Ishikawa (cell line): ENCODE data around the gene STAG2.

Experiments used
- CREB1 ChIP-seq: IDR thresholded peaks from 2 replicates; pipeline ENCODE4 v1.6.1; 2012; ENCODE audit warnings: low read depth
- EGR1 ChIP-seq: IDR thresholded peaks from 2 replicates; pipeline ENCODE4 v1.6.1; 2012
- EP300 ChIP-seq: IDR thresholded peaks from 2 replicates; pipeline ENCODE4 v1.6.1; 2012; ENCODE audit warnings: borderline replicate concordance
- FOXM1 ChIP-seq: IDR thresholded peaks from 2 replicates; pipeline ENCODE4 v1.6.1; 2012; ENCODE audit warnings: low read depth, borderline replicate concordance
- RAD21 ChIP-seq: IDR thresholded peaks from 2 replicates; pipeline ENCODE4 v1.6.1; 2012; ENCODE audit warnings: low read depth
- TAF1 ChIP-seq: IDR thresholded peaks from 2 replicates; pipeline ENCODE4 v1.6.1; 2012; ENCODE audit warnings: low read depth, mild to moderate bottlenecking
- YY1 ChIP-seq: IDR thresholded peaks from 2 replicates; pipeline ENCODE4 v1.6.1; 2012; ENCODE audit warnings: low read depth
- TF ChIP-seq, protein P1 (sequence below): IDR thresholded peaks from 2 replicates; pipeline ENCODE4 v1.6.1; 2012
- TF ChIP-seq, protein P2 (sequence below): IDR thresholded peaks from 2 replicates; pipeline ENCODE4 v1.6.1; 2012
- TF ChIP-seq, protein P3 (sequence below): IDR thresholded peaks from 2 replicates; pipeline ENCODE4 v1.6.1; 2012; ENCODE audit warnings: low read depth, mild to moderate bottlenecking

DNA sequence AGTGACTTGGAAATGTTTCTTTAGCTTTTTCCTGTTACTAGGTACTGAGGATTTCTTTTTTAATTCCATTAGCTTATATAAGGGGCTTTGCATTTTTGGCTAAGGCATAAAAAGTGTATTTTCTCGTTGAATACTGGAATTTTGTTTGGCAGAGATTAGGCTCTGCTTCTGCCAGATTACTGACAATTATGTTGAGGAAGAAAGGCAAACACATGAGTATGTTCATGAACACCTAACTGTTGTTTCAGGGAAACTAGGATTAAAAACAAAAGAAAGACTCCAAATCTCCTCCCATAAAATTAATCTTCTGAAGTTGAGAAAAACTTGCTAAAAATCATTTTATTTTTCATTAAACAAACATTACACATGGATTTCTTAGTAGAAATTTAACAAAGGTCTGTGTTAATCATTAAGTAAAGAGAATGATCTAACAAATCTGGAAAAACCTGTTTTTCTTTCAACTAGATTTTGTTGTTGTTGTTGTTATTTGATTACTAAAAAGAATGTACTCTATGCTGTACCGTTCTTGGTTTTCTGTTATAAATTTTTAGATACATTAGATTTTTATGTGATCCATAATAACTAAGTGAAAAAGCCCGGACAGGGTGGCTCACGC lies 43.3 kb upstream of the STAG2 start:
- TF ChIP-seq RAD21 (no peak), FOXM1 (no peak), EP300 (no peak), YY1 (no peak), EGR1 (no peak), CREB1 (no peak), TAF1 (no peak)
- TF ChIP-seq, protein P1, sequence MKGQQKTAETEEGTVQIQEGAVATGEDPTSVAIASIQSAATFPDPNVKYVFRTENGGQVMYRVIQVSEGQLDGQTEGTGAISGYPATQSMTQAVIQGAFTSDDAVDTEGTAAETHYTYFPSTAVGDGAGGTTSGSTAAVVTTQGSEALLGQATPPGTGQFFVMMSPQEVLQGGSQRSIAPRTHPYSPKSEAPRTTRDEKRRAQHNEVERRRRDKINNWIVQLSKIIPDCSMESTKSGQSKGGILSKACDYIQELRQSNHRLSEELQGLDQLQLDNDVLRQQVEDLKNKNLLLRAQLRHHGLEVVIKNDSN, result no peak
- TF ChIP-seq, protein P2, sequence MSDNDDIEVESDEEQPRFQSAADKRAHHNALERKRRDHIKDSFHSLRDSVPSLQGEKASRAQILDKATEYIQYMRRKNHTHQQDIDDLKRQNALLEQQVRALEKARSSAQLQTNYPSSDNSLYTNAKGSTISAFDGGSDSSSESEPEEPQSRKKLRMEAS, result no peak
- TF ChIP-seq, protein P3, sequence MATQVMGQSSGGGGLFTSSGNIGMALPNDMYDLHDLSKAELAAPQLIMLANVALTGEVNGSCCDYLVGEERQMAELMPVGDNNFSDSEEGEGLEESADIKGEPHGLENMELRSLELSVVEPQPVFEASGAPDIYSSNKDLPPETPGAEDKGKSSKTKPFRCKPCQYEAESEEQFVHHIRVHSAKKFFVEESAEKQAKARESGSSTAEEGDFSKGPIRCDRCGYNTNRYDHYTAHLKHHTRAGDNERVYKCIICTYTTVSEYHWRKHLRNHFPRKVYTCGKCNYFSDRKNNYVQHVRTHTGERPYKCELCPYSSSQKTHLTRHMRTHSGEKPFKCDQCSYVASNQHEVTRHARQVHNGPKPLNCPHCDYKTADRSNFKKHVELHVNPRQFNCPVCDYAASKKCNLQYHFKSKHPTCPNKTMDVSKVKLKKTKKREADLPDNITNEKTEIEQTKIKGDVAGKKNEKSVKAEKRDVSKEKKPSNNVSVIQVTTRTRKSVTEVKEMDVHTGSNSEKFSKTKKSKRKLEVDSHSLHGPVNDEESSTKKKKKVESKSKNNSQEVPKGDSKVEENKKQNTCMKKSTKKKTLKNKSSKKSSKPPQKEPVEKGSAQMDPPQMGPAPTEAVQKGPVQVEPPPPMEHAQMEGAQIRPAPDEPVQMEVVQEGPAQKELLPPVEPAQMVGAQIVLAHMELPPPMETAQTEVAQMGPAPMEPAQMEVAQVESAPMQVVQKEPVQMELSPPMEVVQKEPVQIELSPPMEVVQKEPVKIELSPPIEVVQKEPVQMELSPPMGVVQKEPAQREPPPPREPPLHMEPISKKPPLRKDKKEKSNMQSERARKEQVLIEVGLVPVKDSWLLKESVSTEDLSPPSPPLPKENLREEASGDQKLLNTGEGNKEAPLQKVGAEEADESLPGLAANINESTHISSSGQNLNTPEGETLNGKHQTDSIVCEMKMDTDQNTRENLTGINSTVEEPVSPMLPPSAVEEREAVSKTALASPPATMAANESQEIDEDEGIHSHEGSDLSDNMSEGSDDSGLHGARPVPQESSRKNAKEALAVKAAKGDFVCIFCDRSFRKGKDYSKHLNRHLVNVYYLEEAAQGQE, result no peak
